ENCODE measurements around the gene USP49. TPM values are rescaled to one million over a fixed set of nuclear protein-coding genes. Genes with fewer than 3 reads are reported as not detected.
A peak's percentile ranks its signal among the peaks of the same experiment; 100 is the strongest.

The USP49 gene
- total RNA-seq, 1 experiment from 2014 or later, result 6.9 TPM

DNA sequence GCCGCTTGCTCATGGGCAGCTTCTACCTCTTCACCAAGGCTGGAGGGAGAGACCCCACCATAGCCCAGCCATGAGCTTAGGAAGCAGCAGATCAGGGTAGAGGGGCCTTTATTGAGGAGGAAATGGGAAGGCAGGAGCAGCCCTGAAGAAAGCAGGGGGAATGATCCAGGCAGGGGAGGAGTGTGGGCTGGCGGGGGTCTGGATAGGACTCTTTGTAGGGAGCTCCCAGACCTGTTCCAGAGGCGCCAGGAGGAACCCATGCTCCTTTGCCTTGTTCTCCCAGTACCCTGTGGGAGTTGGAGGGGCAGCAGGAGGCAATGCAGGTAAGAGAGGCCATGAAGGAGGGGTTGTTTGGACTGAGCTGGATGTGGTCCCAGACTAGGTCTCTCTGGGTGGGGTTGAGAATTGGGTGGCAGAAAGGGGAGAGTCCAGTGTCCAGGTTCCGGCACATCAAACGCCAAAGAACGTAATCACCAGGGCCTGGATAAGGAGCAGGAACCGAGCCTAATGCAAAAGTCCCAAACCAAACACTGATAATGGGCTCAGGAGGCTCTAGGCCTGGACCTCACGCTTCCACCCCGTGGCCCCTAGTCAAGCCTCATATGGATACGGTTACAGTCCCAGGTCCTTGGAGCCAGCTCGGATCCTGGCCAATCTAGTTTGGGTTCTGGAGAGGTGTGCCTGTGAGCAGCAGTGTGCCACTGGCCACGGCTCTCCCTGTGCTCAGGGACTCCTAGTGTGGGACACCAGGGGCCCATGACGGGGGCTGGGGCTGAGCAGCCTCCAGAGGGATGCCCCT lies 135.9 kb downstream of the USP49 start:
- 0 out of 2 replicates have a peak, but pooled peaks have one; percentile 11 for ATAC-seq
- peaks cover 0 to 3% of the 10 kb centered on the region in 2 experiments; a peak in 1 of 4 replicates for H3K4me1 ChIP-seq (ENCODE audit: control insufficient read depth in 1 of 2, insufficient read depth in 2 of 2, low read length in 2 of 2)

DNA sequence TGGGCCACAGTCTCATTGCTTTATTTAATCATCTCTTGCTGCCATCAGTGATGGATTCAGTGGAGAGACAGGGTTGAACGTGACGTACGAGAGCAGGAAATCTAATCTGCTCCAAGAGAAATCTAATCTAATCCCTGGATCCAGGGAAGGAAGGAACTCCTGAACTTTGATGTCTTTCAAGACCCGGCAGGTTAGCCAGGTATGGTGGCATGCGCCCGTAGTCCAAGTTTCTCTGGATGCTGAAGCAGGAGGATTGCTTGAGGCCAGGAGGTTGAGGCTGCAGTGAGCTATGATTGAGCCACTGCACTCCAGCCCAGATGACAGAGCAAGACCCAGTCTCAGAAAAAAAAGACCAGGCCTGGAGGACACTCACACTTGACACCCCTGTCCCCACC lies 136.5 kb downstream of the USP49 start:
- Histone ChIP-seq H3K4me3 (replicated peaks in 1 of 2; ENCODE audit: low read depth in 1 of 2, low read length in 2 of 2) (no peak overlapping the region), H3K4me2 (ENCODE audit: low read length) (no peak overlapping the region), H3K27me3 (ENCODE audit: insufficient read depth, low read length) (no peaks in the 10 kb centered on the region), H2AFZ (ENCODE audit: low read depth, low read length, poor library complexity, severe bottlenecking) (no peak overlapping the region), H4K20me1 (ENCODE audit: insufficient read depth) (no peaks in the 10 kb centered on the region), H3K27ac (ENCODE audit: low read depth, low read length) (no peak overlapping the region), H3K9me3 (ENCODE audit: control insufficient read depth in 1 of 2, insufficient read depth in 1 of 2, low read depth in 1 of 2, low read length in 2 of 2) (no peaks in the 10 kb centered on the region), H3K36me3 (ENCODE audit: control insufficient read depth in 1 of 2, insufficient read depth in 2 of 2, low read length in 2 of 2) (no peaks in the 10 kb centered on the region), H3K9ac (ENCODE audit: low read length) (no peak overlapping the region), H3K79me2 (ENCODE audit: insufficient read depth, low read length) (no peaks in the 10 kb centered on the region), H3K4me1 (ENCODE audit: control insufficient read depth in 1 of 2, insufficient read depth in 2 of 2, low read length in 2 of 2) (peaks cover 0 to 3% of the 10 kb centered on the region in 2 experiments; a peak in 1 of 4 replicates), H3K9me2 (ENCODE audit: insufficient read depth) (no peaks in the 10 kb centered on the region)
- no peak for TF ChIP-seq CEBPB (IDR thresholded peaks at IDR 0.05; ENCODE audit: low read depth)
- TF ChIP-seq, protein P1, sequence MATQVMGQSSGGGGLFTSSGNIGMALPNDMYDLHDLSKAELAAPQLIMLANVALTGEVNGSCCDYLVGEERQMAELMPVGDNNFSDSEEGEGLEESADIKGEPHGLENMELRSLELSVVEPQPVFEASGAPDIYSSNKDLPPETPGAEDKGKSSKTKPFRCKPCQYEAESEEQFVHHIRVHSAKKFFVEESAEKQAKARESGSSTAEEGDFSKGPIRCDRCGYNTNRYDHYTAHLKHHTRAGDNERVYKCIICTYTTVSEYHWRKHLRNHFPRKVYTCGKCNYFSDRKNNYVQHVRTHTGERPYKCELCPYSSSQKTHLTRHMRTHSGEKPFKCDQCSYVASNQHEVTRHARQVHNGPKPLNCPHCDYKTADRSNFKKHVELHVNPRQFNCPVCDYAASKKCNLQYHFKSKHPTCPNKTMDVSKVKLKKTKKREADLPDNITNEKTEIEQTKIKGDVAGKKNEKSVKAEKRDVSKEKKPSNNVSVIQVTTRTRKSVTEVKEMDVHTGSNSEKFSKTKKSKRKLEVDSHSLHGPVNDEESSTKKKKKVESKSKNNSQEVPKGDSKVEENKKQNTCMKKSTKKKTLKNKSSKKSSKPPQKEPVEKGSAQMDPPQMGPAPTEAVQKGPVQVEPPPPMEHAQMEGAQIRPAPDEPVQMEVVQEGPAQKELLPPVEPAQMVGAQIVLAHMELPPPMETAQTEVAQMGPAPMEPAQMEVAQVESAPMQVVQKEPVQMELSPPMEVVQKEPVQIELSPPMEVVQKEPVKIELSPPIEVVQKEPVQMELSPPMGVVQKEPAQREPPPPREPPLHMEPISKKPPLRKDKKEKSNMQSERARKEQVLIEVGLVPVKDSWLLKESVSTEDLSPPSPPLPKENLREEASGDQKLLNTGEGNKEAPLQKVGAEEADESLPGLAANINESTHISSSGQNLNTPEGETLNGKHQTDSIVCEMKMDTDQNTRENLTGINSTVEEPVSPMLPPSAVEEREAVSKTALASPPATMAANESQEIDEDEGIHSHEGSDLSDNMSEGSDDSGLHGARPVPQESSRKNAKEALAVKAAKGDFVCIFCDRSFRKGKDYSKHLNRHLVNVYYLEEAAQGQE (IDR thresholded peaks at IDR 0.05; ENCODE audit: low read depth), result no peak
- no peak for TF ChIP-seq RAD21 (IDR thresholded peaks at IDR 0.05; ENCODE audit: low read depth)
- no peak for TF ChIP-seq SRF (IDR thresholded peaks at IDR 0.05; ENCODE audit: low read depth)
- TF ChIP-seq, protein P2, sequence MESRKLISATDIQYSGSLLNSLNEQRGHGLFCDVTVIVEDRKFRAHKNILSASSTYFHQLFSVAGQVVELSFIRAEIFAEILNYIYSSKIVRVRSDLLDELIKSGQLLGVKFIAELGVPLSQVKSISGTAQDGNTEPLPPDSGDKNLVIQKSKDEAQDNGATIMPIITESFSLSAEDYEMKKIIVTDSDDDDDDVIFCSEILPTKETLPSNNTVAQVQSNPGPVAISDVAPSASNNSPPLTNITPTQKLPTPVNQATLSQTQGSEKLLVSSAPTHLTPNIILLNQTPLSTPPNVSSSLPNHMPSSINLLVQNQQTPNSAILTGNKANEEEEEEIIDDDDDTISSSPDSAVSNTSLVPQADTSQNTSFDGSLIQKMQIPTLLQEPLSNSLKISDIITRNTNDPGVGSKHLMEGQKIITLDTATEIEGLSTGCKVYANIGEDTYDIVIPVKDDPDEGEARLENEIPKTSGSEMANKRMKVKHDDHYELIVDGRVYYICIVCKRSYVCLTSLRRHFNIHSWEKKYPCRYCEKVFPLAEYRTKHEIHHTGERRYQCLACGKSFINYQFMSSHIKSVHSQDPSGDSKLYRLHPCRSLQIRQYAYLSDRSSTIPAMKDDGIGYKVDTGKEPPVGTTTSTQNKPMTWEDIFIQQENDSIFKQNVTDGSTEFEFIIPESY (IDR thresholded peaks at IDR 0.05; ENCODE audit: extremely low read depth, insufficient replicate concordance, low read length), result no peak
- TF ChIP-seq SP1 (IDR thresholded peaks at IDR 0.05; ENCODE audit: low read depth), result no peak
- intact Hi-C loops (cut with micrococcal nuclease), result no loop called here
- ChIA-PET POLR2A (no interaction called here), RAD21 (ENCODE audit: low non-redundant PET in 1 of 2, low total read pairs in 2 of 2, uncharacterized antibody in 2 of 2, unreplicated experiment in 2 of 2) (no interaction called here), CTCF (no interaction called here)
- no TSS peak for BruUV-seq (replicated peaks)
- DNase-seq (ENCODE audit: low read depth, low spot score), result no peak
- no peak for ATAC-seq

More for the DNA sequence above, 135.9 kb downstream of the USP49 start:
- TF ChIP-seq SP1 (IDR thresholded peaks at IDR 0.05; ENCODE audit: low read depth) (no peak), CBX3 (IDR thresholded peaks at IDR 0.05; ENCODE audit: low read depth) (no peak), EZH2phosphoT487 (IDR thresholded peaks at IDR 0.05; ENCODE audit: borderline replicate concordance) (no peak), TCF7L2 (IDR thresholded peaks at IDR 0.05; ENCODE audit: borderline replicate concordance, extremely low read depth, insufficient read depth, insufficient read length) (no peak)
- RAD21 ChIA-PET (ENCODE audit: low non-redundant PET in 1 of 2, low total read pairs in 2 of 2, uncharacterized antibody in 2 of 2, unreplicated experiment in 2 of 2), result no interaction called here
- Histone ChIP-seq H3K27me3 (ENCODE audit: insufficient read depth, low read length) (no peaks in the 10 kb centered on the region), H2AFZ (ENCODE audit: low read depth, low read length, poor library complexity, severe bottlenecking) (no peak overlapping the region), H3K27ac (ENCODE audit: low read depth, low read length) (no peak overlapping the region), H3K9me2 (ENCODE audit: insufficient read depth) (no peaks in the 10 kb centered on the region), H3K4me2 (ENCODE audit: low read length) (no peak overlapping the region), H3K9ac (ENCODE audit: low read length) (no peak overlapping the region), H3K79me2 (ENCODE audit: insufficient read depth, low read length) (no peaks in the 10 kb centered on the region), H3K4me3 (replicated peaks in 1 of 2; ENCODE audit: low read depth in 1 of 2, low read length in 2 of 2) (no peak overlapping the region), H4K20me1 (ENCODE audit: insufficient read depth) (no peaks in the 10 kb centered on the region), H3K36me3 (ENCODE audit: control insufficient read depth in 1 of 2, insufficient read depth in 2 of 2, low read length in 2 of 2) (no peaks in the 10 kb centered on the region), H3K9me3 (ENCODE audit: control insufficient read depth in 1 of 2, insufficient read depth in 1 of 2, low read depth in 1 of 2, low read length in 2 of 2) (no peaks in the 10 kb centered on the region)
- CTCF ChIA-PET, result no interaction called here
- intact Hi-C loops (cut with micrococcal nuclease), result no loop called here
- POLR2A ChIA-PET, result no interaction called here
- no peak for DNase-seq (ENCODE audit: low read depth, low spot score)
- BruUV-seq (replicated peaks), result no TSS peak

Data from HCT116 (cell line).